ENCODE measurements around the gene INTS7.

The INTS7 gene

GRCh38 chr1:212062832-212063438 is 27.6 kb upstream of the INTS7 start:
- no peak overlapping the region for H3K4me3 ChIP-seq (ENCODE audit: low read length)
- H3K36me3 ChIP-seq (ENCODE audit: insufficient read depth, low read depth, low read length): peaks cover 66% of the 10 kb centered on the region
- no peaks in the 10 kb centered on the region for H3K9me3 ChIP-seq (ENCODE audit: insufficient read depth, low read depth, low read length)
- no peak overlapping the region for H3K27ac ChIP-seq (ENCODE audit: low read length)
- H3K27me3 ChIP-seq (ENCODE audit: insufficient read depth, low read length): no peaks in the 10 kb centered on the region
- no peak overlapping the region for H3K9ac ChIP-seq (ENCODE audit: low read depth, low read length)
- no peaks in the 10 kb centered on the region for H3K4me1 ChIP-seq (ENCODE audit: insufficient read depth, low read length)

- H3K9ac ChIP-seq (ENCODE audit: low read depth, low read length): no peak overlapping the region
Observed at GRCh38 chr1:212060632-212061472, 25.5 kb upstream of the INTS7 start.

GRCh38 chr1:212055333-212055732 is 20.0 kb upstream of the INTS7 start:
- Histone ChIP-seq H3K36me3 (ENCODE audit: insufficient read depth, low read depth, low read length) (peaks cover 84% of the 10 kb centered on the region), H3K9me3 (ENCODE audit: insufficient read depth, low read depth, low read length) (peaks cover 11% of the 10 kb centered on the region), H3K27me3 (ENCODE audit: insufficient read depth, low read length) (no peaks in the 10 kb centered on the region), H3K9ac (ENCODE audit: low read depth, low read length) (no peak overlapping the region), H3K27ac (ENCODE audit: low read length) (no peak overlapping the region), H3K4me3 (ENCODE audit: low read length) (no peak overlapping the region), H3K4me1 (ENCODE audit: insufficient read depth, low read length) (no peaks in the 10 kb centered on the region)

More at GRCh38 chr1:212060632-212061472, 25.5 kb upstream of the INTS7 start:
- Histone ChIP-seq H3K4me1 (ENCODE audit: insufficient read depth, low read length) (no peaks in the 10 kb centered on the region), H3K27me3 (ENCODE audit: insufficient read depth, low read length) (no peaks in the 10 kb centered on the region), H3K4me3 (ENCODE audit: low read length) (no peak overlapping the region), H3K36me3 (ENCODE audit: insufficient read depth, low read depth, low read length) (peaks cover 66% of the 10 kb centered on the region), H3K9me3 (ENCODE audit: insufficient read depth, low read depth, low read length) (peaks cover 6% of the 10 kb centered on the region), H3K27ac (ENCODE audit: low read length) (no peak overlapping the region)

GRCh38 chr1:212053993-212054392 is 18.6 kb upstream of the INTS7 start:
- H3K36me3 ChIP-seq (ENCODE audit: insufficient read depth, low read depth, low read length): peaks cover 93% of the 10 kb centered on the region
- no peaks in the 10 kb centered on the region for H3K4me1 ChIP-seq (ENCODE audit: insufficient read depth, low read length)
- H3K9me3 ChIP-seq (ENCODE audit: insufficient read depth, low read depth, low read length): peaks cover 11% of the 10 kb centered on the region
- H3K27ac ChIP-seq (ENCODE audit: low read length): no peak overlapping the region
- H3K4me3 ChIP-seq (ENCODE audit: low read length): no peak overlapping the region
- no peaks in the 10 kb centered on the region for H3K27me3 ChIP-seq (ENCODE audit: insufficient read depth, low read length)
- no peak overlapping the region for H3K9ac ChIP-seq (ENCODE audit: low read depth, low read length)

GRCh38 chr1:212045981-212046380 is 10.6 kb upstream of the INTS7 start:
- Histone ChIP-seq H3K9ac (ENCODE audit: low read depth, low read length) (no peak overlapping the region), H3K27ac (ENCODE audit: low read length) (no peak overlapping the region), H3K4me1 (ENCODE audit: insufficient read depth, low read length) (no peaks in the 10 kb centered on the region), H3K27me3 (ENCODE audit: insufficient read depth, low read length) (no peaks in the 10 kb centered on the region), H3K4me3 (ENCODE audit: low read length) (no peak overlapping the region), H3K36me3 (ENCODE audit: insufficient read depth, low read depth, low read length) (peaks cover 91% of the 10 kb centered on the region), H3K9me3 (ENCODE audit: insufficient read depth, low read depth, low read length) (no peaks in the 10 kb centered on the region)

GRCh38 chr1:212044851-212045250 is 9.5 kb upstream of the INTS7 start:
- Histone ChIP-seq H3K9ac (ENCODE audit: low read depth, low read length) (no peak overlapping the region), H3K27me3 (ENCODE audit: insufficient read depth, low read length) (no peaks in the 10 kb centered on the region), H3K36me3 (ENCODE audit: insufficient read depth, low read depth, low read length) (peaks cover 90% of the 10 kb centered on the region), H3K4me3 (ENCODE audit: low read length) (no peak overlapping the region), H3K27ac (ENCODE audit: low read length) (no peak overlapping the region), H3K9me3 (ENCODE audit: insufficient read depth, low read depth, low read length) (no peaks in the 10 kb centered on the region), H3K4me1 (ENCODE audit: insufficient read depth, low read length) (no peaks in the 10 kb centered on the region)

- Histone ChIP-seq H3K27ac (ENCODE audit: low read length) (no peak overlapping the region), H3K4me3 (ENCODE audit: low read length) (no peak overlapping the region), H3K27me3 (ENCODE audit: insufficient read depth, low read length) (no peaks in the 10 kb centered on the region), H3K9me3 (ENCODE audit: insufficient read depth, low read depth, low read length) (no peaks in the 10 kb centered on the region), H3K4me1 (ENCODE audit: insufficient read depth, low read length) (peaks cover under 1% of the 10 kb centered on the region; the same call in 1 of the 2 replicates), H3K36me3 (ENCODE audit: insufficient read depth, low read depth, low read length) (peaks cover 83% of the 10 kb centered on the region), H3K9ac (ENCODE audit: low read depth, low read length) (no peak overlapping the region)
Observed at GRCh38 chr1:212042436-212042835, 7.1 kb upstream of the INTS7 start.

GRCh38 chr1:212040629-212041412 is 5.5 kb upstream of the INTS7 start:
- Histone ChIP-seq H3K9ac (ENCODE audit: low read depth, low read length) (no peak overlapping the region), H3K4me3 (ENCODE audit: low read length) (no peak overlapping the region), H3K36me3 (ENCODE audit: insufficient read depth, low read depth, low read length) (peaks cover 69% of the 10 kb centered on the region), H3K27ac (ENCODE audit: low read length) (no peak overlapping the region), H3K27me3 (ENCODE audit: insufficient read depth, low read length) (no peaks in the 10 kb centered on the region), H3K4me1 (ENCODE audit: insufficient read depth, low read length) (peaks cover 8% of the 10 kb centered on the region; the same call in 1 of the 2 replicates), H3K9me3 (ENCODE audit: insufficient read depth, low read depth, low read length) (no peaks in the 10 kb centered on the region)

- H3K9ac ChIP-seq (ENCODE audit: low read depth, low read length): no peak overlapping the region
- H3K27ac ChIP-seq (ENCODE audit: low read length): no peak overlapping the region
- H3K27me3 ChIP-seq (ENCODE audit: insufficient read depth, low read length): no peaks in the 10 kb centered on the region
- peaks cover 57% of the 10 kb centered on the region for H3K36me3 ChIP-seq (ENCODE audit: insufficient read depth, low read depth, low read length)
- no peaks in the 10 kb centered on the region for H3K9me3 ChIP-seq (ENCODE audit: insufficient read depth, low read depth, low read length)
- peaks cover 8% of the 10 kb centered on the region; the same call in 1 of the 2 replicates for H3K4me1 ChIP-seq (ENCODE audit: insufficient read depth, low read length)
- H3K4me3 ChIP-seq (ENCODE audit: low read length): no peak overlapping the region
Observed at GRCh38 chr1:212039622-212040021, 4.3 kb upstream of the INTS7 start.

- Histone ChIP-seq H3K36me3 (ENCODE audit: insufficient read depth, low read depth, low read length) (peaks cover 43% of the 10 kb centered on the region), H3K4me1 (ENCODE audit: insufficient read depth, low read length) (peaks cover 8% of the 10 kb centered on the region; the same call in 1 of the 2 replicates)
Observed at GRCh38 chr1:212037900-212038299, 2.5 kb upstream of the INTS7 start.

GRCh38 chr1:212035835-212036605 is 663 bp upstream of the INTS7 start:
- H3K27ac ChIP-seq (ENCODE audit: low read length): peak overlapping the region; percentile 79
- H3K27me3 ChIP-seq (ENCODE audit: insufficient read depth, low read length): no peaks in the 10 kb centered on the region
- H3K9me3 ChIP-seq (ENCODE audit: insufficient read depth, low read depth, low read length): no peaks in the 10 kb centered on the region
- H3K4me1 ChIP-seq (ENCODE audit: insufficient read depth, low read length): peaks cover 9% of the 10 kb centered on the region; the same call in 1 of the 2 replicates
- peaks cover 38% of the 10 kb centered on the region for H3K36me3 ChIP-seq (ENCODE audit: insufficient read depth, low read depth, low read length)
- peak overlapping the region; percentile 99 for H3K4me3 ChIP-seq (ENCODE audit: low read length)
- peak overlapping the region; percentile 97 for H3K9ac ChIP-seq (ENCODE audit: low read depth, low read length)

More at GRCh38 chr1:212037900-212038299, 2.5 kb upstream of the INTS7 start:
- no peaks in the 10 kb centered on the region for H3K27me3 ChIP-seq (ENCODE audit: insufficient read depth, low read length)
- no peak overlapping the region for H3K27ac ChIP-seq (ENCODE audit: low read length)
- H3K9me3 ChIP-seq (ENCODE audit: insufficient read depth, low read depth, low read length): no peaks in the 10 kb centered on the region
- H3K9ac ChIP-seq (ENCODE audit: low read depth, low read length): peak overlapping the region; percentile 16; the same call in 1 of the 2 replicates
- H3K4me3 ChIP-seq (ENCODE audit: low read length): peak overlapping the region; percentile 99

Data from iPS-20b (cell line).